ENCODE results near the gene PTPN14. TPM values are rescaled to one million over a fixed set of nuclear protein-coding genes. Genes with fewer than 3 reads are reported as not detected.
A peak's percentile ranks its signal among the peaks of the same experiment; 100 is the strongest.

The PTPN14 gene
- total RNA-seq, 2 donors from 2014 or later = 17.8 to 22.5 TPM

DNA sequence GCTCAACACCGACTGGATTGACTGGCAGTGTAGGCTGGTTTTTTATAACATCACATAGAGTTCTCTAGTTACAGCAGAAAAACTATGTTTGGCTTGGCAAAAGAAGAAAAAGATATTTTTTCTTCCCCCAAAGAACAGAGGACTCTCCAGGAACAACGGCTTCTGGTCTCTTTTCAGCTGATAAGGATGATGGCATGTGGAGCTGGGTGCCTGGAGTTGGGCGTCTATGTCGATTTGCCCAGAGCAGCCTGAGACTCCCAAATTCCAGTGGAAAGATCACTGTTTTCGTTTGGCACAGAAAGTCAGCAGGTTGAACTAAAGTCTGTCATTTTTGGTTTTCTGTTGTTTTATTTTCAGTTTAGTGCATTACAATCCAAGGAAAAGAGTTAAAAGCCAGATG, 179.3 kb downstream of the PTPN14 start:
- DNase-seq = peak; percentile 34
- intact Hi-C loops (cut with DNase I) = no loop called here
- peak in 1 of 2 donors; percentile 67 for ATAC-seq

DNA sequence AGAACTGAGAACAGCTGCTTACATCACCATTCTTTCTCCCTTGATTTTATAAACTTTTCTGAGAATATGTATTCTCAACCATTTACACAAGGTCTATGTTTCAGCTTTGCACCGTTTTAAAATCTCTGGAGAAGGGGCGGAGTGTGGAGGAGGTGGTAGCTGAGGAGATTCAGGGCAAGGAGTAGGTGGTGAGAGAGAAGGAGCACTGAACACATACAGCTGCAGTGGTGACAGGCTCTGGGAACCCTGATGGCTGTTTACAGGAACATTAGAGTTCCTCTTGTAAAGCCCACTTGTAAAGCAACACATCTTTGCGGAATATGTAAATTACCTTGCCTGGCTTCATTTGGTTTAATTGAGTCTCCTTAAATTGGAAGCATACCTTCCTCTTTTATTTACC, 180.8 kb downstream of the PTPN14 start:
- ATAC-seq = no peak
- DNase-seq = no peak
- intact Hi-C loops (cut with DNase I) = no loop called here

- DNase-seq (no peak), ATAC-seq (no peak)
- intact Hi-C loops (cut with DNase I) = no loop called here
Observed at GRCh38 chr1:214369364-214369763, 182.0 kb downstream of the PTPN14 start.

DNA sequence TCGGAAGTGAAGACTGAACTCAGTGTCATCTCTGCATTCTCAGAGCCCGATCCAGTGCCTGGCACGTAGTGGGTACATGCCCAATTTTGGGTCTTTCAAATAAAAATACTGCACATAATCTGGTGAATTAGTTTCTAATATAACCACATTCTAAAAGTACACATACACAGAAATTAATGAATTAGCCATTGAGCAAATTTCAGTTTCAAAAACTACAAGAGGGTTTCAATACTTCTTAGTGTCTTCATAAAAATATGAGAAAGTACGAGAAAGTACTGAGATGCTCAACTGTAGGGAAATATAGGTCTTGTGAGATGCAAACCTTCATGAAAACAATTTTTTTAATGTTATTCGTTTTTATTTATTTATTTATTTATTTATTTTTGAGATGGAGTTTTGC, 183.6 kb downstream of the PTPN14 start:
- intact Hi-C loops (cut with DNase I) = no loop called here
- ATAC-seq (no peak), DNase-seq (no peak)

- ATAC-seq (no peak), DNase-seq (no peak)
- intact Hi-C loops (cut with DNase I) = no loop called here
Observed at GRCh38 chr1:214364786-214365295, 186.6 kb downstream of the PTPN14 start.

GRCh38 chr1:214364386-214364785, 187.0 kb downstream of the PTPN14 start:
- peak; percentile 84 for DNase-seq
- peak; percentile 39 to 90 for ATAC-seq
- intact Hi-C loops (cut with DNase I) = no loop called here

GRCh38 chr1:214363386-214363785, 188.0 kb downstream of the PTPN14 start:
- peak in 1 of 2 donors; percentile 34 for ATAC-seq
- DNase-seq = no peak
- intact Hi-C loops (cut with DNase I) = no loop called here

DNA sequence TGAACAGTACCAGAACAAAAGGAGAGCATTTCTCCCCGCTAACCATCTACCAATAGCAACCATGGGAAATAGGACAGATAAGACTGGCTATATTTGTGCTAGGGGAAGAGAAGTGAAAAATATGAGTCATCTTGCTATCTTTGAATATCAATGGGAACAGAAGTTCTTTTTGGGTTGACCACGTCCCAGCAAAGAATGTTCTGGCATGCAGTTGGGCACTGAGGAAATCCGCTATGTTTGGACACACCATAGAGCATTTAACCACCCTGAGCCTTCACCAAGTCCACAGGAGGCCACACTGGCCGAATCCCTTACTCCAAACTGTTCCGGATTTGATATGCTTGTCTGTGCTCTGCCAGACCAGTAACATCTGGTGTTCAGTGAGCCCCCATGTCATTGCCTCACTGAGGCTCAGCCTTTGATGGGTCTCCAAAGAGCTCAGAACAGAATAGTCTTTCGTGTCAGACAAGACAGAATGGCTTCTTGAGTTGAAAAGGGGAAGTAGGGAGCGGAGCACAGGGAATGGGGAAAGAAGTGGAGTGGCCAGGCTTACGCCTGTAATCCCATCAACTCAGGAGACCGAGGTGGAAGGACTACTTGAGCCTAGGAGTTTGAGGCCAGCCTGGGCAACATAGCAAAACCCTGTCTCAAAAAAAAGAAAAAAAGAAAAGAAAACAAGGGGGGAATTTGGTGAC, 189.1 kb downstream of the PTPN14 start:
- intact Hi-C loops (cut with DNase I) = no loop called here
- ATAC-seq (peak; percentile 70 to 73), DNase-seq (peak; percentile 50)

- ATAC-seq (no peak), DNase-seq (no peak)
- intact Hi-C loops (cut with DNase I) = no loop called here
Observed at GRCh38 chr1:214361636-214362035, 189.8 kb downstream of the PTPN14 start.

- ATAC-seq (no peak), DNase-seq (no peak)
- intact Hi-C loops (cut with DNase I) = no loop called here
Observed at GRCh38 chr1:214360525-214361164, 190.8 kb downstream of the PTPN14 start.

- intact Hi-C loops (cut with DNase I) = no loop called here
- ATAC-seq (no peak), DNase-seq (no peak)
Observed at GRCh38 chr1:214360116-214360515, 191.3 kb downstream of the PTPN14 start.

DNA sequence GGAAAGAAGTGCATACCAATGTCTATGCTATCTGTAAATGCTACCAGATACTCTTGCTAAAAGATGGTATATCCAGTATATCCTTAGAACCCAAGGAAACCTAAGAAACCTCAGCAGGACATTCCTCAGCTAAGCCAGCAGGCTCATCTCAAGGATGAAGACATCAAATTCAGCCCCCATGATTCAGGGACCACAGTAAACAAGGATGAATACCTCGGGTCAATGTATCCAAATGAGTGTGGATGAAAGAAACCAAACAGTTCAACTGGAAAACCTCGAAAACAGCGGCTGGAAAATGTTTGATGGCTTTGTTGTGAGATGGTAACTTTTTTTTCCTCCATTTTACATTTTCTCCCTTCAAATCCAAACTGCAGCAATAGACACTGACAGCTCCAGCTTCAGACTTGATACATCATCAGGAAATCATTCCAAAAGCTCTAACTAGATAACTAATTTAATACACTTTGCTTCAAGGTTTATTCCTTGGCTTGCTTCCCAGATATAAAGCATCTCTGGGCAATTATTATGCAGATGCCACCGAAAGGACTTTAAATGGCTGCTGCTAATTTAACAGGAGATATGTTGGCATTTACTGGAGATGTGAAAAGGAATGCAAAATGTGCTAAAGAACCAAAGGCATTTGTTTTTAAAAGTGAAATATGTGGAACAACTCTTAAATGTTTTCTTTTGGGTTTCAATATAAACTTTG, 196.8 kb downstream of the PTPN14 start:
- intact Hi-C loops (cut with DNase I) = no loop called here
- DNase-seq (no peak), ATAC-seq (no peak)

- intact Hi-C loops (cut with DNase I) = no loop called here
- ATAC-seq = no peak
- no peak for DNase-seq
Observed at GRCh38 chr1:214352838-214353237, 198.6 kb downstream of the PTPN14 start.

- ATAC-seq (no peak), DNase-seq (no peak)
- intact Hi-C loops (cut with DNase I) = no loop called here
Observed at GRCh38 chr1:214351551-214352277, 199.7 kb downstream of the PTPN14 start.

- intact Hi-C loops (cut with DNase I) = no loop called here
- ATAC-seq (no peak), DNase-seq (no peak)
Observed at GRCh38 chr1:214349781-214350180, 201.6 kb downstream of the PTPN14 start.

DNA sequence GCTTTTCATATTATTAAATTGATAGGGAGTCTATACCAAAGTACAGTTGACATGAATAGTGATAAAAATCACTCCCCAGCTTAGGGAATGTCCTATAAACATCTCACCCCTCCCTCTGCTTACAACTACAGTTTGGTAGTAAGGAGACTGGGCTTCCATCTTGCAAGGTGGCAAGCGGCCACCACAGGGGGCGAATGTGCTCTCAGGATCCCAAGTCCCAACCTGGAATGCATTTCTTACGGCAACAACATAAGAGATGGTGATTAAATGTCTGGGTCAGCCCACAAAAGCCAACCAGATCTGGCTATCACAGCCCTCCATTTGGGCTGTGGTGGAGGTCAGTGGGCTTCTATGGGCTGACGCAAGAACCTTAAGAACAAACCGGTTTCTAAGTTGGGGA, 202.4 kb downstream of the PTPN14 start:
- intact Hi-C loops (cut with DNase I) = no loop called here
- DNase-seq (no peak), ATAC-seq (no peak)

- intact Hi-C loops (cut with DNase I) = no loop called here
- no peak for DNase-seq
- ATAC-seq = no peak
Observed at GRCh38 chr1:214344897-214345296, 206.5 kb downstream of the PTPN14 start.

GRCh38 chr1:214342525-214342924, 208.9 kb downstream of the PTPN14 start:
- ATAC-seq (no peak), DNase-seq (no peak)
- intact Hi-C loops (cut with DNase I) = no loop called here

DNA sequence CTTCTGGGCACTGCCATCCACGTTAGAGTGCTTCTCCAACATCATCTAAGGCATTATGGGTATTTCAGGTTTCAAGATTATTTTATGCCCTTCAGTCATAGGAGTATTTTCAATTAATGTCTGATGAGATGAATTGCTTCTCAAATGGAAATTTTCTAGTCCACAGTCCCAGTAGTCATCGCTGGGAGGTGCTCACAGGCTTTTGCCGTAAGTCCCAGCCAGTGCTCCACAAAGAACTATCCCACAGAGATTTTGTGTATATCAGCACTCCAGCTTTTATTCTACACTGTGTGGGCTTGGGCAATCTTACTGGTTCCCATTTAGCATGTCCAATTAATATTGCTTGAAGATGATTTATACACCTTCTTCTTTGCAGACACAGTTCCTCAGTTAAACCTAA, 209.5 kb downstream of the PTPN14 start:
- no peak for ATAC-seq
- no peak for DNase-seq
- intact Hi-C loops (cut with DNase I) = no loop called here

DNA sequence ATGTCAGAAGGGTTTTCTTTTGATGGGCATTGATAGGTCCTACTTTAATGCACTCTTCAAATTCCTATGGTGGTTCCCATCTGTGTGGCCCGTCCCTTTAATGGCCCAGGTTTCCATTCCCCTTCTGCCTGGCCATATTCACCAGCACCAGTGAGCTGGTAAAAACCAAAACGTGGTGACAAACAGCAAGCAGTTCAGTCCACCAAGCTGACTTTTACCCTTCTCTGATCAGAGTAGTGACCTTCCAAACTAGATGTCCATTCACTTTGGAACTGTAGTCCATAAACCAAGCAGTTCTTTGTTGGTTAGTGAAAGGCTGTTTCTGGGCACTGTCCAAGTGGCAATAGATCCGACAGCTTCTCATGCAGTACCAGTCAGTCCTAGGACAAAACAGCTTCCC, 209.9 kb downstream of the PTPN14 start:
- DNase-seq (no peak), ATAC-seq (no peak)
- intact Hi-C loops (cut with DNase I) = no loop called here
